GM23338 (cell line): ENCODE measurements around the gene KRT83. TPM values are rescaled to one million over a fixed set of nuclear protein-coding genes. Genes with fewer than 3 reads are reported as not detected.

Experiments
- ATAC-seq: fragments of 200-7000 bp; cut with Tn5 transposase; 3 replicates; pipeline ENCODE4 v1.9.1; 2020
- DNase-seq: peaks from one replicate; pipeline ENCODE4 v3.0.0-alpha.2; 2015; ENCODE audit warnings: low spot score
- H2AFZ ChIP-seq: fragments of 200-600 bp; sonication (generic); 2 replicates; pipeline ENCODE4 v1.8.0; 2016; ENCODE audit warnings: antibody characterized with exemption, mild to moderate bottlenecking, moderate library complexity
- H3F3A ChIP-seq: fragments of 200-600 bp; sonication (generic); replicated peaks from 2 replicates; pipeline ENCODE4 v1.8.0; 2017; ENCODE audit warnings: antibody characterized with exemption, mixed run types, low read depth
- H3K27ac ChIP-seq: fragments of 200-600 bp; sonication (generic); 2 replicates; pipeline ENCODE4 v1.6.1; 2016; ENCODE audit warnings: low read depth
- H3K27me3 ChIP-seq: fragments of 200-600 bp; sonication (generic); 2 replicates; pipeline ENCODE4 v1.8.0; 2016; ENCODE audit warnings: mild to moderate bottlenecking, mixed run types, moderate library complexity; ENCODE audit not compliant: insufficient read depth
- H3K36me3 ChIP-seq: fragments of 200-600 bp; sonication (generic); 2 replicates; pipeline ENCODE4 v1.8.0; 2016; ENCODE audit warnings: mild to moderate bottlenecking; ENCODE audit not compliant: insufficient read depth
- H3K4me1 ChIP-seq: fragments of 200-600 bp; sonication (generic); 2 replicates; pipeline ENCODE4 v1.8.0; 2016; ENCODE audit warnings: mild to moderate bottlenecking, moderate library complexity; ENCODE audit not compliant: insufficient read depth
- H3K4me2 ChIP-seq: fragments of 200-600 bp; sonication (generic); 2 replicates; pipeline ENCODE4 v1.7.1; 2017; ENCODE audit warnings: mixed run types
- H3K4me3 ChIP-seq: fragments of 200-600 bp; sonication (generic); 2 replicates; pipeline ENCODE4 v1.6.1; 2016; ENCODE audit warnings: mixed run types
- H3K79me2 ChIP-seq: fragments of 200-600 bp; sonication (generic); replicated peaks from 2 replicates; pipeline ENCODE4 v1.8.0; 2017; ENCODE audit warnings: mild to moderate bottlenecking; ENCODE audit not compliant: insufficient read depth
- H3K9me2 ChIP-seq: fragments of 200-600 bp; sonication (generic); 2 replicates; pipeline ENCODE4 v1.8.0; 2017; ENCODE audit not compliant: insufficient read depth
- H4K20me1 ChIP-seq: fragments of 200-600 bp; sonication (generic); replicated peaks from 2 replicates; pipeline ENCODE4 v1.8.0; 2017; ENCODE audit warnings: mild to moderate bottlenecking; ENCODE audit not compliant: insufficient read depth
- H3K27ac Mint-ChIP-seq: 2 replicates; pipeline ENCODE4 v1.8.0; 2020; ENCODE audit warnings: inconsistent platforms, mild to moderate bottlenecking, moderate library complexity, mixed read lengths
- H3K27me3 Mint-ChIP-seq: 3 replicates; pipeline ENCODE4 v1.8.0; 2022; ENCODE audit warnings: low read depth, mild to moderate bottlenecking, moderate library complexity, mixed read lengths, inconsistent platforms; ENCODE audit not compliant: insufficient read depth, poor library complexity
- H3K36me3 Mint-ChIP-seq: 3 replicates; pipeline ENCODE4 v1.8.0; 2021; ENCODE audit warnings: low read depth, mild to moderate bottlenecking, inconsistent platforms, moderate library complexity, mixed read lengths
- H3K4me1 Mint-ChIP-seq: 3 replicates; pipeline ENCODE4 v1.8.0; 2020; ENCODE audit warnings: mild to moderate bottlenecking, inconsistent platforms, mixed read lengths
- H3K4me3 Mint-ChIP-seq: 3 replicates; pipeline ENCODE4 v1.8.0; 2021; ENCODE audit warnings: moderate library complexity, mild to moderate bottlenecking, inconsistent platforms, mixed read lengths
- H3K9me3 Mint-ChIP-seq: 3 replicates; pipeline ENCODE4 v1.8.0; 2020; ENCODE audit warnings: moderate library complexity, mild to moderate bottlenecking, inconsistent platforms, mixed read lengths
- CREB1 ChIP-seq: fragments of 250-450 bp; sonication (Bioruptor Pico); IDR thresholded peaks from 2 replicates; pipeline ENCODE4 v1.5.0; 2020; ENCODE audit warnings: low read depth, mild to moderate bottlenecking, moderate library complexity
- EZH2 ChIP-seq: fragments of 200-600 bp; sonication (generic); IDR thresholded peaks from one replicate; pipeline ENCODE4 v1.8.0; 2017; ENCODE audit warnings: antibody characterized with exemption, mild to moderate bottlenecking, low read depth; ENCODE audit not compliant: unreplicated experiment
- EZH2phosphoT487 ChIP-seq: fragments of 200-600 bp; sonication (generic); IDR thresholded peaks from one replicate; pipeline ENCODE4 v1.8.1; 2018; ENCODE audit warnings: antibody characterized with exemption; ENCODE audit not compliant: unreplicated experiment
- JUNB ChIP-seq: IDR thresholded peaks from one replicate; pipeline ENCODE4 v1.6.1; 2016; ENCODE audit warnings: antibody characterized with exemption; ENCODE audit not compliant: unreplicated experiment
- NANOG ChIP-seq: IDR thresholded peaks from 2 replicates; pipeline ENCODE4 v1.6.1; 2016; ENCODE audit warnings: antibody characterized with exemption, borderline replicate concordance
- POLR2AphosphoS5 ChIP-seq: IDR thresholded peaks from 2 replicates; pipeline ENCODE4 v1.6.1; 2016; ENCODE audit warnings: antibody characterized with exemption, low read depth
- STAT1 ChIP-seq: IDR thresholded peaks from one replicate; pipeline ENCODE4 v1.6.1; 2016; ENCODE audit warnings: antibody characterized with exemption; ENCODE audit not compliant: unreplicated experiment
- ZNF114 ChIP-seq: fragments of 250-450 bp; sonication (Bioruptor Pico); IDR thresholded peaks from 2 replicates; pipeline ENCODE4 v1.5.0; 2020; ENCODE audit warnings: mild to moderate bottlenecking, moderate library complexity
- ZNF331 ChIP-seq: fragments of 250-450 bp; sonication (Bioruptor Pico); IDR thresholded peaks from 2 replicates; pipeline ENCODE4 v1.5.0; 2020; ENCODE audit warnings: low read depth, mild to moderate bottlenecking, moderate library complexity
- polyA plus RNA-seq: library from polyadenylated mRNA; unstranded; fragments of >200 nt; fragmentation: Nextera tagmentation; extraction: Ambion mirVana; gene quantifications from 2 replicates; pipeline ENCODE4 v1.2.1, GENCODE V29; 2016
- total RNA-seq: library from RNA; depleted of rRNA; stranded (reverse); fragments of >200 nt; shearing (Covaris generic); gene quantifications from 2 replicates; pipeline ENCODE4 v1.2.3, GENCODE V29; 2014
- TF ChIP-seq, protein P1 (sequence below): fragments of 250-450 bp; sonication (Bioruptor Pico); IDR thresholded peaks from 2 replicates; pipeline ENCODE4 v1.5.0; 2020; ENCODE audit warnings: mild to moderate bottlenecking, moderate library complexity
- TF ChIP-seq, protein P2 (sequence below), 2 experiments: fragments of 200-600 bp in 1 of 2; sonication (generic) in 1 of 2; conservative IDR thresholded peaks; 2 replicates each; pipeline versions ENCODE4 v1.5.1 to v1.6.1; 2016 to 2017; ENCODE audit warnings: antibody characterized with exemption in 2 of 2, low read depth in 2 of 2, mild to moderate bottlenecking in 2 of 2, moderate library complexity in 1 of 2

Gene KRT83
- total and polyA plus RNA-seq, 2 experiments from 2014 or later, result not detected

DNA sequence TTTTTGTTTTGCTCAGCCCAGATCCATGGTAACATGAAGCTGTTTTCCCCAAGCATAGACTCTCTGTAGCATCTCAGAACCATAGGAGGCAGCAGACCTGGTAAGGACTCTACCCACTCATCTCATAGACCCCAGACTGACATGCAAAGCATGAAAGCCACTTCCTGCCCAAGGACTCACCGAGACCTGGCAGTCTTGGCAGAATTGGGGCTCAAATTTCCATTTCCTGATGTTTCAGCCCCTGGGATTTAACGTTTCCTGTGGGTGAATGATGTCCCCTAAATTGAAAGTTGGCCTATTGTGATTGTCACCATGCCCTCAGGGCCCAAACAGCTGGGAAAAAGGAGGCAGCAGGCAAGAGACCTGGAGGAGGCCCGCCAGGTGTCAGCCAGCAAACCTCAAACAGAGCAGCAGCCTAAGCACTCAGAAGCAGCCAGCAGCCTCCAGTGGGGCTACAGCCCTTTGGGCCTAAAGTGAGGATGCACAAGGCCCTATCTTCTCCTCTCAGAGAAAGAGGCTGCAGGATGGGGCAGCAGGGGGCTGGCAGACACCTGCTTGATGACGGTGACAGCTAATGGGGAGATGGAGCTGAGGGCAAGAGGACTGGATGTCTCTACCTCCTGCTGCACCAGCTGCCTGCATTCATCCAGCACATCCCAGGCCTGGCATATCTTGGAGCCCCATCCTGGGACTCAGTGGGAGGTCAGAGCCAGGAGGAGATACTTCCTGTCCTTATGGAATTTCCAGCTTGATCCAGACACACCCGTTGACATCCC lies 37.6 kb upstream of the KRT83 start (continued):
- TF ChIP-seq POLR2AphosphoS5 (no peak), EZH2phosphoT487 (no peak), STAT1 (no peak)
- TF ChIP-seq, protein P1, sequence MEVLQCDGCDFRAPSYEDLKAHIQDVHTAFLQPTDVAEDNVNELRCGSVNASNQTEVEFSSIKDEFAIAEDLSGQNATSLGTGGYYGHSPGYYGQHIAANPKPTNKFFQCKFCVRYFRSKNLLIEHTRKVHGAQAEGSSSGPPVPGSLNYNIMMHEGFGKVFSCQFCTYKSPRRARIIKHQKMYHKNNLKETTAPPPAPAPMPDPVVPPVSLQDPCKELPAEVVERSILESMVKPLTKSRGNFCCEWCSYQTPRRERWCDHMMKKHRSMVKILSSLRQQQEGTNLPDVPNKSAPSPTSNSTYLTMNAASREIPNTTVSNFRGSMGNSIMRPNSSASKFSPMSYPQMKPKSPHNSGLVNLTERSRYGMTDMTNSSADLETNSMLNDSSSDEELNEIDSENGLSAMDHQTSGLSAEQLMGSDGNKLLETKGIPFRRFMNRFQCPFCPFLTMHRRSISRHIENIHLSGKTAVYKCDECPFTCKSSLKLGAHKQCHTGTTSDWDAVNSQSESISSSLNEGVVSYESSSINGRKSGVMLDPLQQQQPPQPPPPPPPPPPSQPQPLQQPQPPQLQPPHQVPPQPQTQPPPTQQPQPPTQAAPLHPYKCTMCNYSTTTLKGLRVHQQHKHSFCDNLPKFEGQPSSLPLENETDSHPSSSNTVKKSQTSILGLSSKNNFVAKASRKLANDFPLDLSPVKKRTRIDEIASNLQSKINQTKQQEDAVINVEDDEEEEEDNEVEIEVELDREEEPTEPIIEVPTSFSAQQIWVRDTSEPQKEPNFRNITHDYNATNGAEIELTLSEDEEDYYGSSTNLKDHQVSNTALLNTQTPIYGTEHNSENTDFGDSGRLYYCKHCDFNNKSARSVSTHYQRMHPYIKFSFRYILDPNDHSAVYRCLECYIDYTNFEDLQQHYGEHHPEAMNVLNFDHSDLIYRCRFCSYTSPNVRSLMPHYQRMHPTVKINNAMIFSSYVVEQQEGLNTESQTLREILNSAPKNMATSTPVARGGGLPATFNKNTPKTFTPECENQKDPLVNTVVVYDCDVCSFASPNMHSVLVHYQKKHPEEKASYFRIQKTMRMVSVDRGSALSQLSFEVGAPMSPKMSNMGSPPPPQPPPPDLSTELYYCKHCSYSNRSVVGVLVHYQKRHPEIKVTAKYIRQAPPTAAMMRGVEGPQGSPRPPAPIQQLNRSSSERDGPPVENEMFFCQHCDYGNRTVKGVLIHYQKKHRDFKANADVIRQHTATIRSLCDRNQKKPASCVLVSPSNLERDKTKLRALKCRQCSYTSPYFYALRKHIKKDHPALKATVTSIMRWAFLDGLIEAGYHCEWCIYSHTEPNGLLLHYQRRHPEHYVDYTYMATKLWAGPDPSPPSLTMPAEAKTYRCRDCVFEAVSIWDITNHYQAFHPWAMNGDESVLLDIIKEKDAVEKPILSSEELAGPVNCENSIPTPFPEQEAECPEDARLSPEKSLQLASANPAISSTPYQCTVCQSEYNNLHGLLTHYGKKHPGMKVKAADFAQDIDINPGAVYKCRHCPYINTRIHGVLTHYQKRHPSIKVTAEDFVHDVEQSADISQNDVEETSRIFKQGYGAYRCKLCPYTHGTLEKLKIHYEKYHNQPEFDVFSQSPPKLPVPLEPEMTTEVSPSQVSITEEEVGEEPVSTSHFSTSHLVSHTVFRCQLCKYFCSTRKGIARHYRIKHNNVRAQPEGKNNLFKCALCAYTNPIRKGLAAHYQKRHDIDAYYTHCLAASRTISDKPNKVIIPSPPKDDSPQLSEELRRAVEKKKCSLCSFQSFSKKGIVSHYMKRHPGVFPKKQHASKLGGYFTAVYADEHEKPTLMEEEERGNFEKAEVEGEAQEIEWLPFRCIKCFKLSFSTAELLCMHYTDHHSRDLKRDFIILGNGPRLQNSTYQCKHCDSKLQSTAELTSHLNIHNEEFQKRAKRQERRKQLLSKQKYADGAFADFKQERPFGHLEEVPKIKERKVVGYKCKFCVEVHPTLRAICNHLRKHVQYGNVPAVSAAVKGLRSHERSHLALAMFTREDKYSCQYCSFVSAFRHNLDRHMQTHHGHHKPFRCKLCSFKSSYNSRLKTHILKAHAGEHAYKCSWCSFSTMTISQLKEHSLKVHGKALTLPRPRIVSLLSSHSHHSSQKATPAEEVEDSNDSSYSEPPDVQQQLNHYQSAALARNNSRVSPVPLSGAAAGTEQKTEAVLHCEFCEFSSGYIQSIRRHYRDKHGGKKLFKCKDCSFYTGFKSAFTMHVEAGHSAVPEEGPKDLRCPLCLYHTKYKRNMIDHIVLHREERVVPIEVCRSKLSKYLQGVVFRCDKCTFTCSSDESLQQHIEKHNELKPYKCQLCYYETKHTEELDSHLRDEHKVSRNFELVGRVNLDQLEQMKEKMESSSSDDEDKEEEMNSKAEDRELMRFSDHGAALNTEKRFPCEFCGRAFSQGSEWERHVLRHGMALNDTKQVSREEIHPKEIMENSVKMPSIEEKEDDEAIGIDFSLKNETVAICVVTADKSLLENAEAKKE (CRISPR knock-in tag), result no peak

DNA sequence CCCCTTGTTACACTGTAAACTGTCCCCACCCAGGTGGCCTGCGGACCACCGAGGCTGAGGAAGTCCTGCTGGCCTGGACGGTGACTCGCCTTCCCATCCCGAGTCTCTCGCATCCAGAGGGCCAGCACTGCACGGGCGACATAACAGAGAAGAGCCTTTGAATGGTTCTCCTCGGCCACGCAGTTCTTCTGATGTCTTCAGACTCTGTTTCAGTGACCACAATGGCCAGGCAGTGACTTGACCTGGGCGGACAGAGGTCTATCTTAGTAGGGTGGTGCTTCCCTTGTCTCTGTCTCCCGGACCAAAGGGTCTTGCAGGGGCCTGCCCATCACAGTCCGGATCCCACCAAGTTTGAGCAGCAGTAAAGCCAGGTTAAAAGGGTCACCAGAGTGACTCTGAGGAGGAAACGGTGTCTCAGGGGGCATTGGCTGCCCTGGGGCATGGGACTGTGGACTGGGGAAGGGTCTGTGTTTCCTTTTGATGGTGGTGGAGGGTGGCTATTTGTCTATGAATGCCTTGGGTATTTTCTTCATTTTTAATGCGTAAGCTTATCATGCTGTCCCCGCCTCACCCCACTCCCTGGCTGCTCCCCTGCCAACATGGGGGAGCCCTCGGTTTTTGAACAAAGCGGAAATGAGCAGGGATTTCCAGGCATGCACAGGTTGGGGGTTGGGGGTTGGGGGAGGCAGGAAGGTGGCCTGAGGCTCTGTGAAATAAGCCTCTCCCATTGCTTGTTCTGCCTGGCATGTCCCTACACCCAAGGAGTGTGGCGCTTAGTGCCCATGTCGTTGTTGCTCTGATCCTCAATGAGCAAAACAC lies 35.8 kb upstream of the KRT83 start:
- Histone ChIP-seq H3K4me2 (no peak overlapping the region), H3K4me1 (no peaks in the 10 kb centered on the region), H3F3A (no peaks in the 10 kb centered on the region), H3K36me3 (no peaks in the 10 kb centered on the region), H3K27ac (no peak overlapping the region), H3K79me2 (no peaks in the 10 kb centered on the region), H3K27me3 (no peaks in the 10 kb centered on the region), H4K20me1 (no peaks in the 10 kb centered on the region), H3K9me2 (no peaks in the 10 kb centered on the region), H3K4me3 (no peak overlapping the region), H2AFZ (no peak overlapping the region)
- no peak for ATAC-seq
- Mint-ChIP-seq H3K36me3 (no peaks in the 10 kb centered on the region), H3K27ac (no peak overlapping the region), H3K4me1 (peaks cover 9% of the 10 kb centered on the region), H3K9me3 (no peaks in the 10 kb centered on the region), H3K27me3 (no peaks in the 10 kb centered on the region), H3K4me3 (no peak overlapping the region)
- DNase-seq, result no peak
- TF ChIP-seq ZNF114 (CRISPR knock-in tag) (no peak), POLR2AphosphoS5 (no peak), EZH2phosphoT487 (no peak), CREB1 (CRISPR knock-in tag) (no peak), ZNF331 (CRISPR knock-in tag) (no peak), JUNB (no peak), NANOG (no peak), STAT1 (no peak), EZH2 (no peak)
- TF ChIP-seq, protein P2, sequence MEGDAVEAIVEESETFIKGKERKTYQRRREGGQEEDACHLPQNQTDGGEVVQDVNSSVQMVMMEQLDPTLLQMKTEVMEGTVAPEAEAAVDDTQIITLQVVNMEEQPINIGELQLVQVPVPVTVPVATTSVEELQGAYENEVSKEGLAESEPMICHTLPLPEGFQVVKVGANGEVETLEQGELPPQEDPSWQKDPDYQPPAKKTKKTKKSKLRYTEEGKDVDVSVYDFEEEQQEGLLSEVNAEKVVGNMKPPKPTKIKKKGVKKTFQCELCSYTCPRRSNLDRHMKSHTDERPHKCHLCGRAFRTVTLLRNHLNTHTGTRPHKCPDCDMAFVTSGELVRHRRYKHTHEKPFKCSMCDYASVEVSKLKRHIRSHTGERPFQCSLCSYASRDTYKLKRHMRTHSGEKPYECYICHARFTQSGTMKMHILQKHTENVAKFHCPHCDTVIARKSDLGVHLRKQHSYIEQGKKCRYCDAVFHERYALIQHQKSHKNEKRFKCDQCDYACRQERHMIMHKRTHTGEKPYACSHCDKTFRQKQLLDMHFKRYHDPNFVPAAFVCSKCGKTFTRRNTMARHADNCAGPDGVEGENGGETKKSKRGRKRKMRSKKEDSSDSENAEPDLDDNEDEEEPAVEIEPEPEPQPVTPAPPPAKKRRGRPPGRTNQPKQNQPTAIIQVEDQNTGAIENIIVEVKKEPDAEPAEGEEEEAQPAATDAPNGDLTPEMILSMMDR (conservative IDR thresholded peaks at IDR 0.05; ENCODE audit: low read depth in 2 of 2), result no peak
